GM21786 (cell line): ENCODE results near the gene SKOR1.

Experiments used
- ATAC-seq: cut with Tn5 transposase; IDR thresholded peaks from one replicate; pipeline ENCODE4 v1.9.1; 2021; ENCODE audit not compliant: unreplicated experiment

SKOR1 gene

DNA sequence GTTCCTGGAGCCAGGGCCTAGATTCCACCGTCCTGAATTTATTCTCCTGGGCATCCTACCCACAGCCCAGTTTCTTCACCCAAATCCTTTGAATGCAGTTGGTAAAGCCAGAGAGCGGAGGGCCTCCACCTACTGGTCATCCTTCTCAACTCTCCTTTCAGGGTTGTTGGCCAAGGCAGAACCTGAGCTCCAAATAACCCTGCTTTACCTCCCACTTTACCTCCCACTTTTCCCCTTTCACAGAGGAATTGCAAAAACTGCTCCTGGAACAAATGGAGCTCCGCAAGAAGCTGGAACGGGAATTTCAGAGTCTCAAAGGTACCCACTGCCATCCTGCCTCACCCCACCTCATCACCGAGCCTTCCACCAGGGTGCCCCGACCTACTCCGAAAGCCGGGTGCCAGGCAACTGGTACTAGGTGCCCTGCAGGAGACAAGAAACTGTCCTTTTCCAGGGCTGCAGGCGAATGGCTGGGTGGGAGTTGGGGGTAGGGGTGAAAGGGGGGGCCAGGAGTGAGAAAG lies 6.8 kb downstream of the SKOR1 start:
- no peak for ATAC-seq

DNA sequence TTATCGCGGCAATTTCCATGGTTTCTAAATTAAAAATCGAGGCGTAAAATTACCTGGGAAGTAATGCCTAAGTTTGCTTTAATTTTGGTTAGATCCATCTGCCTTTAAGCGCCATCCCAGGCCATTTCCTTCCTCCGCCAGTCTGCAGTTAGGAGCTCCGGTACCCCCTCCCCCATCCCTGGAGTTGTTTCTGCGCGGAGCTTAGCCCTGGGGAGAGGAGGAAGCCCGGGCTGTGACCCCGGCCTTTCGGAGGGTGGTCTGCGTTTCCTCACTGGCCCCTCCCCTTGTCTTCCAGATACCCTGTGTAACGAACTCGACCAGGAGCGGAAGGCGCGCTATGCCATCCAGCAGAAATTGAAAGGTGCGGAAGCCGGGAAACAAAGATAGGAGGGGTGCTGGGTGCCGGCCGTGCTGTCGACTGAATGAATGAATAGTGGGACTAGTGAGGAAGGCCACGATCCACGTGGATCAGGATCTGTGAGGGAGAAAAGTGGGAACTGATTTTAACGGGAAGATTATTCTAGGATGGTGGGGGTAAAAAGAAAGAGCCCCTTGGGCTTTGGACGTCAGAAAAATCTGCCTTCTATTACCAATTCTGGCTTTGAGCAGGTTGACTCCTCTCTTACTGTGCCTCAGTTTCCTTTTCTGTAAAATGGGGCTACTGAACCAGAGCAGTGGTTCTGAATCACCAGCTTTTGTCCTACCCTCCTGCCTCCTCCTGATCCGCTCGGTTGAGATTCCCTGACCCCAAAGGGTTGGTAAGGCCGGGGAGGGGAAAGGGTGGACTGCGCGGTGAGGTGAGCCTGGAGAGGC lies 7.8 kb downstream of the SKOR1 start:
- ATAC-seq = no peak

- ATAC-seq = no peak
These were observed 8.6 kb downstream of the SKOR1 start for GRCh38 chr15:67833710-67834511.

DNA sequence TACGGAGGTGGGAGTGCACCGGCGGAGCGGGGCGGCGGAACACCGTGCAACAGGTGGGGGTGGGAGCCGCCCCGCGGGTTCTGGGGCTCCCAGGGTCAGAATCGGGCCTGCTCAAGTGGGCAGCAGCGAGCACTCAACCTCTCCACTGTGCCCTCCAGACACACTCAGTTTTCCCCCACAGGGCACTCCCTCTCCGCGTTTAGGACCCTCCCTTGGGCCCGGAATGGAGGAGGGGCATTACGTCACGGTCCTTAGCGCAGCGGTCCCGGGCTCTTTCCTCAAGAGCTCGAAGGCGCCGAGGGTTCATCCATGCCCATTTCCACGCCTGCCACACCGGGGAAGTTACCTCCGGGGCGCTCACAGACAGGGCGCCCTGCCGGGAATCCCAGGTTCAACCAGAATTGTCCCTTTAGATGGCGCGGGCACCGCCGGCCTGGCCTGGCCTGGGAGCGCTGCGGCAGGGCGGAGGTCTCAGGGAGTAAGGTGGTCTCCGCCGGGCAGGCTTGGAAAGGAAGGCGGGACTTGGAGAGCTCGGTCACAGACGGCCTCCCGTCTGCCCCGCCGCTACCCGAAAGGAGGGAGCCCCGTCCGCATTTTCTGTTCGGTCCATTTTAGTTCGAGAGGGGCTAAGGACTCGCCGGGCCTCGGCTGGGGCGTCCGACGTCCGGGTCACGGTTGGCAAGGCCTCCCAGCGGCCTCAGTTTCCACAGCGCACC lies 9.4 kb downstream of the SKOR1 start:
- ATAC-seq = no peak

GRCh38 chr15:67835297-67836133 lies 10.2 kb downstream of the SKOR1 start:
- ATAC-seq = no peak

DNA sequence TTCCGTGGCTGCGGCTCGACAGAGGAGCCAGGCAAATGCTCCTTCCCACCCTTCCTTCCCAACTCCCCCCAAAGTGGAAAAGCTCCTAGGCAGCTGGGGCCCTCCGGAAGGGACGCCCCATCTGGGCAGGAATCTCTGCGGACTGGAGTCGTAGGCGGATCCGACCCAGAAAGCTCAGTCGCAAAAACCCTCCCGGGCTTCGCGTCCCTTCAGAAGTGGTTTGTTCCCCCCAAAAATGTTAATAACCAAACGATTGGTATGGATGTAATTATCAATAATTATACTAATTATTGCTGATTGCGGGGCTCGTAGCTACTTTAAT lies 10.8 kb downstream of the SKOR1 start:
- ATAC-seq = no peak

DNA sequence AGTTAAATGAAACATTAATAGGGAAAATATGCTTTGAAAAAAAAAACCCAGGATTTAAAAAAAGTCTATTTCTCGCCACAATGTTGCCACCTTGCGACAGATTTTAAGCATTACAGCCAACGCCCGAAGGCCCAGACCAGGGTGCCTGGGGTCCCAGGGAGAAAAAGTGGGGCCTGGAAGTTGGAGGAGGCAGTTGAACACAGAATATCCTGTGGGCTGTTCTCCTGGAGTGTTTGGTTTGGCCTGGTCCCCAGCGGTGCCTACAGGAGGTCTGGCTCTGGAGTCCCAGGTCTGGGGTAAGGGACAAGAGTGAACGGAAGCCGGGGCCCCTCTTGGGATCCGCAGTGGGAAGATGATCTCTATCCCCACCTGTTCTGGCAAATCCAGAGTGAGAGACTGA lies 11.2 kb downstream of the SKOR1 start:
- ATAC-seq = no peak

DNA sequence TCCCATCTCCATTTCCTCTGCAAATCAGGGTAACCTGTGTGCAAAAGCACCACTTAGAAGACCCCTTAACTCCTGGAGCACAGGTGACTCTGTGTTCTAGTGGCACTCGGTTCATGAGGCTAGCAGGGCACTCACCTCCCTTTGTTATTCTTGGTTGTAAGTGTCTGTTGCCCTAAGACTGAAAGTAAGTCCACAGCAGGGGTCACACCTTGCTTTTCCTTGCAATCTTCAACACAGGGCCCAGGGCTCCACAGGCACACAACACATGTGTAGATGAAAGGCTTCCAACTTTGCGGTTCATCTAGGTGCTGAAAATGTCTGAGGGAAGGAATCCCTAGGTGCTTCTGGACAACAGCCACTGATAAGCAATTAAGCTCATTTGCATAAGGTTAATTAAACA lies 11.6 kb downstream of the SKOR1 start:
- no peak for ATAC-seq

DNA sequence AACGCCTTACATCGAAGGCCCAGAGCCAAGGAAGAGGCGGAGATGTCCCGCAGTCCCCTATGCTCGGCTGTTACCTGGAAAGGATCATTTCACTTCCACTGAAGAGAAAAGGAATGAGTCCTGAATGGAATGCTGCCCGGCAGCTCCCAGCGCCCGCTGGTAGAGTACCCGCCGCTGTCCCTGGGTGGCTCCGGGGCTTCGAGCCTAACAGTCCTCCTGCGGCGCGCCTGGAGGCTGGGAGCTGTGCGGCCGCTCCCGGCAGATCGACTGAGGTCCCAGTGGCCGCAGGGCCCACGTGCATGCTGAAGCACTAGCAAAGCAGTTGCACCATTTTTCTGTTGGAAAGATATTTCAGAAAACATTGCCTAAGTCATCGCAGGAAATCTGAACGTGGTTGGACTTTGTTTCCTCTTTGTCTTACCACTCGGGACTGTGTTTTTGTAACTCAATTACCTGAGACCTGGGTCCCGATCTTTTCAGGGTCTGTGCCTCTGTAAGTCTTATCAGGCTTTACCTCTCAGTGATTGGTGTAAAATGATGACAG lies 13.6 kb downstream of the SKOR1 start:
- no peak for ATAC-seq

- ATAC-seq = no peak
These were observed 14.2 kb downstream of the SKOR1 start for GRCh38 chr15:67839499-67839928.

DNA sequence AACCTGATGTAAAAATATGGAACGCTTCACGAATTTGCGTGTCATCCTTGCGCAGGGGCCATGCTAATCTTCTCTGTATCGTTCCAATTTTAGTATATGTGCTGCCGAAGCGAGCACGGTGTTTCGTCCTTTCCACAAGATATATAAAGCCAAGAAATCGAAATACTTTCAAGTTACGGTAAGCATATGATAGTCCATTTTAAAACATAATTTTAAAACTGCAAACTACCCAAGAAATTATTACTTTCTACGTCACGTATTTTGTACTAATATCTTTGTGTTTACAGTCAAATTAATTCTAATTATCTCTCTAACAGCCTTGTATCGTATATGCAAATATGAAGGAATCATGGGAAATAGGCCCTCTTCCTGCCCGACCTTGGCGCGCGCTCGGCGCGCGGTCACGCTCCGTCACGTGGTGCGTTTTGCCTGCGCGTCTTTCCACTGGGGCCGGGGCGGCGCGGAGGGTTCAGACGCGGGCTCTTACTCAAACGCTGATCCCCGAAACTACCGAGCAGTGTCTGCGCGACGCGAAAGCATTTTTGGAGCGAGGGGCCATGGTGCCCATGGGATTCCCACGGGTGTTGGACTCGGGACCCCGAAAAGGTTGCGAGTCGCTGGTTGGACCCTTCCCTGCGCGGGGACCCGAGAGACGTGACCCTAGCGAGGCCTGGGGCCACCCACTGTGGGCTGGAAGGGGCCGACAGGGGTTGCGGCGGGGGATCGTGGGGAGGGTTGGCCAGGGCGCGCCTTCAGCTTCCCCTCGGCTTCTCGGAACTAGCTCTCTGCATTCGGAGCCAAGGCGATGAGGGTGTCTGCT lies 14.8 kb downstream of the SKOR1 start, which contains the start of gene RNU6-1:
RNU6-1 (minus strand) TSS at position 117 of the 820 bp plus-strand sequence.
- ATAC-seq = peak; percentile 75

DNA sequence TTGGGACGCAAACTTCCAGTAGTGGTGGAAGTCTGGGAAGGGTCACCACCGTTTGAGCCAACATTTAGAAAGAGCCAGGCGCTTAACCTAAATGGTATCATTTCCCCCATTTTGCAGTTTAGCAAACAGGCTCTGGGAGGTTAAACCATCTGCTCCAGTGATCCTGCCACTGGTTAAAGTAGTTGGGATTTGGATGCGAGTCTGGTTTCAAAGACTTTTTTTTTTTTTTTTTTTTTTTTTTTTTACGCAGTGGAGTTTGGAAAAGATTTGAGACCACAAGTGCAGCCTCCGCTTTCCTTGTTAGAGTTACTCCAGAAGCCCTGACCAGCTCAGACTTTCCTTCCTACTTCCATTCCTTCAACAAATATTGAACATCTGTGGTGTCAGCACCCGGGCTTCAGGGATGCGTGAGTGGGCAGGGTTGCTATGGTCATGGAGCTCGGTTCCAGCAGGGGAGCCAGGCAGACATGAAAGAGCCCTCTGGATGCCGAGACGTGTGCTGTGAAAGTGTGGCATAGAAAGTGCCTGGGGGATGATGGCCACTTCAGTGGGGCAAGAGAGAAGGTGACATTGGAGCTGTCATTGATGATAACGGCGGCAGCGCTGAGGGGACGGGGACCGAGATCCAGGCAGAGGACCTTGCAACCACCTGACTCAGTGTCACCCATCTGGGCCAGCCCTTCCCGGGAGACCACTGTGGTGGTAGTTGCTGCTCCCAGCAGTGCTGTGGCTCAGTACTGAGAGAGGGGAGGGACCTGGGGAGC lies 15.6 kb downstream of the SKOR1 start:
- ATAC-seq = no peak

DNA sequence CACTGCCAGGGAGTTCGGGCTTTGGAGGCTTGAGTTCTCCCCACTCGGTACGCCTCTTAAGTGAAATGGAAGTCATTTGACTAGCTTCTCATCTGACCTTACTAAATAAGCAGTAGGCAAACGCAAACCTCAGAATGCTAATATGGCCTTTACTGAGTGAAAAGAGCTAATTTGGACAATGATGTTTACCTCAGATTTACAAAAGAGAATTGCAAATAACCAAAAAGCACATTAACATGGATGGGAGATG lies 16.1 kb downstream of the SKOR1 start:
- ATAC-seq = no peak

GRCh38 chr15:67843092-67843501 lies 17.8 kb downstream of the SKOR1 start:
- no peak for ATAC-seq

DNA sequence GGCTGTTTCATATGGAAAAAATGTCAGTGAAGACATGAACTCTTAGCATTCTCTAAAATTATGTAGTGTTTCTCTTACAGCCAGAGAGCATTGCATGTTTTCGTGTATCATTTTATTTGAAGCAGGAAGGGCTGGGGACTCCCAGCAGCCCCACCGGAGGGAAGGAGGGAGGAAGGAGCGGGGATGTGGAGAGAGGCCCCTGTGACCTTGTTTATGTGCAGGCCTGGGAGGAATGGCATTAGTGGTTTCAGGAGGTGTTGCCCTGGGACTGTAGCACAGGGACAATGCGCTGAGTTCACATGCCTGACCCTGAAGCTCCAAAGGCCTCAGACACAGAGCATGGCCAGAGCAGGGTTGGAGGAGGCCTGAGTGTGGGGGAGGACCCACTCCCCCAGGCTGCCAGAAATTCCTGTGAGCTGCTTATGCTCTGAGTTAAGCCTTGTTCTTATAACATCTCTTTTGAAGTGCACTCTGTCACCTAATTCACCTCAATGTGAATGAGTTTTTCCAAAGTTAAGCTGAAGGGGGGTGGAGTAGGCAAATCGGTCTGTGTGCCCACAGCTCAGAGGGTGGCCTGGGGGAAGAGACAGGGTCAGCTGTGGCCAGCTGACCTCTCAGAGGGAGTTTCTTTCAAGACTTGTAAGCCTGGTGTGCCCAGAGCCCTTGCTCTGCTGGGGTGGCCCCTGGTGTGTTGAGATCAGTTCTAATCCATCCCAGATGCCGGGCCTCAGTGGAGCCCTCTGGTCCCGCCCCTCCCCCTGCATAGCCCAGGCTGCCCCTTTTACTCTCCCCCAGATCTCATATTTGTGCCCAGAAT lies 18.5 kb downstream of the SKOR1 start:
- ATAC-seq = no peak

DNA sequence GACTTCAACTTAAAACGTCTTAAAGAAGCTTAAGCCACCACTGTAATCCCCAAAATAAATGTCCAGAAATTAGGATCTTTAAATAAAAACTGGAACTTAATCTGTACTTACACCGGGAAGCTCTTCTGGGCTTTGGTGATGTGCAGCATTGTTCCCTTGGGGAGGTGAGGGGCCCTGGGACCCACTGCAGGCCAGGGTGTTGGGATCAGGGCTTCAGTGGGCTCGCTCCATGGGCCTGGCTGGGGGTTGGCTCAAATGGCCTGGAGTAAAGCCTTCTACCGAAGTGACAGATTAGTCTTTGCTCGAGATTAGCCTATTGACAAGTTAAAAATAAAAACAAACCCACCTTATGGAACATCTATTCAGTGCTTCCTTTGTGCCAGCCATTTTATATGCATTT lies 20.7 kb downstream of the SKOR1 start:
- no peak for ATAC-seq

DNA sequence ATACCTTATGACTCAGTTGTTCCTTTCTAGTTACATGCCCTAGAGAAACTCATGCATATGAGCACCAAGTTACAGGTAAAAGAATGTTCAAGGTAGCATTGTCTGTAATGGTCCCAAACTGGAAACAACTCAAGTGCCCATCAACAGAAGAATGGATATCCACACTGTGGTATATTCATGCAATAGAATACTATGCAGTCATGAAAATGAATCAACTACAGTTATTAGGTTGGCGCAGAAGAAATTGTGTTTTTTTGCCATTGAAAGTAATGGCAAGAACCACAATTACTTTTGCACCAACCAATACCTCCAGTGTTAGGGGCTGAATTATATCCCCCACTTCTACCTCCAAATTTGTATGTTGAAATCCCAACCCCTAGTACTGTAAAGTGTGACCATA lies 24.2 kb downstream of the SKOR1 start:
- ATAC-seq = no peak

GRCh38 chr15:67850336-67850735 lies 25.0 kb downstream of the SKOR1 start:
- ATAC-seq = no peak
